GM12878 (cell line): ENCODE measurements around the gene PPP2R5A. TPM values are rescaled to one million over a fixed set of nuclear protein-coding genes. Genes with fewer than 3 reads are reported as not detected.

Experiments
- ELK1 ChIP-seq: IDR thresholded peaks from 2 replicates; pipeline ENCODE4 v1.6.1; 2012; ENCODE audit warnings: low read depth, low read length, improper control_type of control experiment
- ETV6 ChIP-seq, 2 experiments: fragments of 450-650 bp in 1 of 2; IDR thresholded peaks in 1 of 2; conservative IDR thresholded peaks in 1 of 2; 2 replicates each; pipeline ENCODE4 v1.6.1; 2014; ENCODE audit warnings: antibody characterized with exemption in 1 of 2, borderline replicate concordance in 1 of 2, low read depth in 1 of 2, mild to moderate bottlenecking in 1 of 2, moderate library complexity in 1 of 2
- GABPA ChIP-seq: IDR thresholded peaks from 2 replicates; pipeline ENCODE4 v1.6.1; 2014; ENCODE audit warnings: antibody characterized with exemption, low read depth, mild to moderate bottlenecking, inconsistent platforms
- NKRF ChIP-seq: fragments of 450-650 bp; conservative IDR thresholded peaks from 2 replicates; pipeline ENCODE4 v1.6.1; 2017; ENCODE audit warnings: mild to moderate bottlenecking, moderate library complexity
- RBBP5 ChIP-seq: fragments of 200-600 bp; sonication (generic); conservative IDR thresholded peaks from 2 replicates; pipeline ENCODE4 v1.6.1; 2016
- SREBF2 ChIP-seq: IDR thresholded peaks from 2 replicates; pipeline ENCODE4 v1.6.1; 2012; ENCODE audit warnings: mild to moderate bottlenecking, low read length
- TCF7 ChIP-seq: IDR thresholded peaks from 2 replicates; pipeline ENCODE4 v1.6.1; 2014; ENCODE audit warnings: antibody characterized with exemption, borderline replicate concordance
- WRNIP1 ChIP-seq: IDR thresholded peaks from 2 replicates; pipeline ENCODE4 v1.6.1; 2011; ENCODE audit warnings: low read depth, low read length, improper control_type of control experiment, borderline replicate concordance
- YY1 ChIP-seq: IDR thresholded peaks from 2 replicates; pipeline ENCODE4 v1.6.1; 2011; ENCODE audit warnings: low read depth, mild to moderate bottlenecking, low read length
- ZNF217 ChIP-seq: fragments of 450-650 bp; IDR thresholded peaks from 2 replicates; pipeline ENCODE4 v1.6.1; 2017; ENCODE audit warnings: antibody characterized with exemption, mild to moderate bottlenecking
- polyA plus RNA-seq, 11 experiments: library from polyadenylated mRNA; depleted of rRNA in 4 of 11; unstranded in 6 of 11; stranded (reverse) in 5 of 11; fragments of >200 nt; fragmentation: Nextera tagmentation in 4 of 11; fragmentation: Illumina TruSeq in 1 of 11; extraction: Ambion mirVana in 4 of 11; extraction: Trizol in 1 of 11; gene quantifications; 1 replicate in 1 of 11; 2 replicates in 10 of 11; pipeline versions ENCODE4 v1.2.1 to v1.2.3, GENCODE V29; 2011 to 2016; ENCODE audit warnings: inconsistent platforms in 2 of 11, missing spikeins in 2 of 11, low read depth in 1 of 11
- total RNA-seq, 4 experiments: library from RNA; depleted of rRNA in 3 of 4; stranded (reverse); fragments of >200 nt in 3 of 4; fragmentation: Illumina TruSeq in 1 of 4; extraction: Trizol in 1 of 4; gene quantifications; 2 replicates each; pipeline versions ENCODE4 v1.2.1 to v1.2.3, GENCODE V29; 2013 to 2021
- TF ChIP-seq, protein P1 (sequence below): IDR thresholded peaks from 2 replicates; pipeline ENCODE4 v1.6.1; 2011; ENCODE audit warnings: low read depth, mild to moderate bottlenecking, low read length, moderate library complexity, borderline replicate concordance; ENCODE audit errors: extremely low read depth

The PPP2R5A gene
- total and polyA plus RNA-seq, 10 of the 15 experiments (the other 5 are each of a cell fraction or from before 2014, with no cell fraction given) = 15.4 to 40.6 (median 32.5) TPM

DNA sequence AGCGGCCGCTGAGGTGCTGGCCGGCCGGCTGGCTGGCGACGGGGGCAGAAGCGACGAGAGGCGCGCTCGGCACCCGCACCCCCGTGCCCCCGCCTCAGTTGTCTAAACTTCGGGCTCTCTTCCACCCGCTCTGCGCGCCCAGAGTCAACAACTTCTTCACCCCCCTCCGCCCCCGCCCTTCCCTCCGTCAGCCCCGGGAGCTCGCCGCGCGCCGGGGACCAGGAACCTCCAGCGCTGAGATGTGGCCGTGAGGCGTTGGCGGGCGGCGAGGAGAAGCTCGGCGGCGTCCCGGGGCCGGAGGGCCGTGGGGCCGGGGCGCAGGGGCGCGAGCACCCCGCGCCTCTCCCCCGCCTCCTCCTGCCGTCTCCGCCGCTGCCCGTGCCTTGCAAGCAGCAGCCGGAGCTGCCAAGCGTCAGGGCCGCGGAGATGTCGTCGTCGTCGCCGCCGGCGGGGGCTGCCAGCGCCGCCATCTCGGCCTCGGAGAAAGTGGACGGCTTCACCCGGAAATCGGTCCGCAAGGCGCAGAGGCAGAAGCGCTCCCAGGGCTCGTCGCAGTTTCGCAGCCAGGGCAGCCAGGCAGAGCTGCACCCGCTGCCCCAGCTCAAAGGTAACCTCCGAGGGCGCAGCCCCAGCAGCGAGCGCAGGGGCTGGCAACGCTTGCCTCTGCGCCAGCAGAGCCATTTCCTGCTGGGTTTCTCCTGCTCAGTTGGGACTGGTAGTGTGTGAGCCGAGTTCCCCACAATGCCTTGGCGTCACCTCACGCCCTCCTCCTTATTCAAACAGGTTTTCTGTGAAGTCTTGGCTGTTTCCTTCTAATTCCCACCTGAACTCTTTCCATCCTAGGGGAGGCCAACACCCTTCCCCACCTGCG is 710 bp downstream of the PPP2R5A start (continued):
- peak; percentile 50; the same call in 1 of the 2 replicates for TF ChIP-seq NKRF
- TF ChIP-seq ZNF217 = 0 out of 2 replicates have a peak, but pooled peaks have one; percentile 46
- TF ChIP-seq GABPA = no peak
- TF ChIP-seq YY1 = peak; percentile 92
- peak; percentile 49; the same call in 1 of the 2 replicates for TF ChIP-seq RBBP5
- peak in 1 of 2 experiments; percentile 25; a peak in 1 of 4 replicates for TF ChIP-seq ETV6 (conservative IDR thresholded peaks at IDR 0.05 in 1 of 2, IDR thresholded peaks at IDR 0.05 in 1 of 2; ENCODE audit: borderline replicate concordance in 1 of 2, low read depth in 1 of 2)
- no peak for TF ChIP-seq WRNIP1
- TF ChIP-seq, protein P1, sequence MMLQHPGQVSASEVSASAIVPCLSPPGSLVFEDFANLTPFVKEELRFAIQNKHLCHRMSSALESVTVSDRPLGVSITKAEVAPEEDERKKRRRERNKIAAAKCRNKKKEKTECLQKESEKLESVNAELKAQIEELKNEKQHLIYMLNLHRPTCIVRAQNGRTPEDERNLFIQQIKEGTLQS = no peak
- TF ChIP-seq TCF7 = no peak
- TF ChIP-seq SREBF2 = no peak
- TF ChIP-seq ELK1 = no peak
